Ammon's horn (tissue), 1 donor: ENCODE data around the gene VPS33B.

ENCODE experiments used
- DNase-seq: peaks from one replicate; pipeline ENCODE4 v3.0.0-alpha.2; 2016; ENCODE audit warnings: low spot score

Gene VPS33B

GRCh38 chr15:90949979-90950675 is 72.3 kb downstream of the VPS33B start:
- no peak for DNase-seq
